NCI-H2081 (cell line): ENCODE measurements around the gene KCNQ5.
A peak's percentile ranks its signal among the peaks of the same experiment; 100 is the strongest.

Experiments used
- DNase-seq, 2 experiments: peaks; one replicate each; lab custom pipeline; 2025; lab: John Stamatoyannopoulos, UW

KCNQ5 gene

DNA sequence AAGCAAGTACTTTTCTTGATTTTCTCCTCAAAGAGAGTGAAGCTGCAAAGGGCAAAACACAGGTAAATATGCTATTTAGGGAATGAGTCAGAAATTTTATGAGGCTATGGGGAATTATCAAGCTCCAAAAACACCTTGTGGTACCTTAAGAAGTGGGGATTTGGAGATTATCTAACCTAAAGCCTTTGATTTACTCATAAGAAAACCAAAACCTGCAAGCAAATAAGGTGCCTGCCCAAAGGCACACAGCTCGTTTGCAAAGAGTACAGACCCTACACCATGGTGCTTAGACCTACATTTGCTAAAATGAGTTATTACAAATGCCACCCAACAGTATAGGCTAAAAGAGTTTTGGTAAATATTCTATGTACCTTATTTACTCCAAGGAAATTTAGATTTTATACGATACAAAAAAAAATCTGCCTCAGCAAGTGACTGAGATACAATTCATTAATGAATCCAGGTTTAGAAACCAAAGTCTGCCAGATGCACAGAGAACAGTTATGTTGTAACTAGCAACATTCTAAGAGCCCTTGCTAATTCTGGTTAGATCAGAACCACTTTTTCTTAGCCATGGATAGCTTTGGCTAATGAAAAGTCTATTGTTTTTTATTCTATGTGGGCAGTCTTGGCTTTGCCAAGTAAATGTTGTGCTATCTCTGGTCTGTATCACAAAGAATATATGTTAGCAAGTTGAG, 501.9 kb downstream of the KCNQ5 start:
- no peak for DNase-seq

DNA sequence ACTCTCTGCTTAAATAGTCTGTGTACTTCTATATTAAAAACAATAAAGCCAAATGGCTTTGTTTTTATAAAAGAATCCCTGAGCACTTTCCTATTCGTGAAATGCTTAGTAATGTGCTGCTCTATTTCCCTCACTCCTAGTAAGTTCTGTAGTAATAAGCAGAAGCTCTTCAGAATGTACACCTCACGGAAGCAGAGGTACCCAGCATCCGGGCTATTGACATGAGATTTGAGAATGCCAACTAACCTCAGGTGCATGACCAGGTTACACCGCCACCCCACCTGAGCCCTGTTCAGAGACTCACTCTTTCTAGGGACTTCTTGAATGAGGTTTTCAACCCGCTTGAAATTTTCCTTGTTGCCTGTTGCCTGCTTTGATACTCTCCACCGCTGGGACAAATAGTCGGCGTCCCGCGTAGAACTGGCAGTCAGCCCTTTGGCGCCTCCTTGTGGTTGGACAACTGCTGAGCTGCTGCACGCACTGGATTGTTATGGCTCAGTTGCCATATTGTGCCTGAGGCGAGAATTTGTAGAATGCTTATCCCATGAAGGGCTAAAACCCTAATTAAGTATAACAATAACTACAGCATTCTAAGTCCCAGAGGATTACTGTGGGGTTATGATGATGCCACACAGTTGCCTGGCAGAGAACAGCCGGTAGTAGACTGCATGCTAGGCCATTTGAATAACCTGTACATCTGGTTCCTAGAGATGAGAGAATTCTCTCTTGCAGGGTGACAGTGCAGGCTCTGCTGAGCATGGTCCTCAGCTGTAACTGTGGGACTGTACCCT, 508.0 kb downstream of the KCNQ5 start:
- DNase-seq, result peak; percentile 87 to 91

DNA sequence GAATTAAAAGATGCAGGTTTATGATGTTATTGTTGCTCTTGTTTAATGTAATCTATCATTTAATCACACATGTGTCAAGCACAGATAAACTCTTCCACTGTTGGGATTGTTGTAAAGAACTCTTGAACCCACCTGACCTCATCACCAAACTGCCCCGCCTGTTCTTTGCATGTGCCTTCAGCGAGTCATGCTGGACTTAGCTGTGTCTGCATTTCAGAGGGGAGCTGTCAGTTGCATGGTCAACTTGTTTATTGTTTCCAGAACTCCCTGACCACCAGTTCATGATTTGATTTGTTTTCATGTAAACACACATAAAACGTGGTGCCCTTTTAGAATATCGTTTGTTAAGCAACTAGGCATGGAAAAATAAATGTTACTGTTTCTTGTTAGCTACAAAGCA, 509.8 kb downstream of the KCNQ5 start:
- no peak for DNase-seq

DNA sequence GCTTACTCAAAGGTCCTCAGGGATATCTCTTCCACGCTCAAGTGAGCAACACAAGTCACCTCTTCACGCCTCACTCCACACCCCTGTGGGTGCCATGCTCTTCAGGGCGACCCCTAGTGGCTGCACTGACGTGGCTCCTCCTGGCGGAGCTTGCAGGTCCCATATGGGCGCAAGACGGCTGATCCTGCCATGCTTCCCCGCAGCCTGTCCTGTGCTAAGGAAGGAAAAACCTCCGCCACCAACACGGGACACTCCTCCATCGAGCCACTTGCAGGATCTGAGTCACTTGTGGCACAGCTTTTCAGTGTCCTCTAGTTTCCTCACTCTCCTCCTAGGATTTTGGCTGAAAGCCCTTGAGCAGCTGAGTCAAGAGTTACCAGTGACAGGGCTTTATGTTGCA, 512.7 kb downstream of the KCNQ5 start:
- DNase-seq, result no peak

DNA sequence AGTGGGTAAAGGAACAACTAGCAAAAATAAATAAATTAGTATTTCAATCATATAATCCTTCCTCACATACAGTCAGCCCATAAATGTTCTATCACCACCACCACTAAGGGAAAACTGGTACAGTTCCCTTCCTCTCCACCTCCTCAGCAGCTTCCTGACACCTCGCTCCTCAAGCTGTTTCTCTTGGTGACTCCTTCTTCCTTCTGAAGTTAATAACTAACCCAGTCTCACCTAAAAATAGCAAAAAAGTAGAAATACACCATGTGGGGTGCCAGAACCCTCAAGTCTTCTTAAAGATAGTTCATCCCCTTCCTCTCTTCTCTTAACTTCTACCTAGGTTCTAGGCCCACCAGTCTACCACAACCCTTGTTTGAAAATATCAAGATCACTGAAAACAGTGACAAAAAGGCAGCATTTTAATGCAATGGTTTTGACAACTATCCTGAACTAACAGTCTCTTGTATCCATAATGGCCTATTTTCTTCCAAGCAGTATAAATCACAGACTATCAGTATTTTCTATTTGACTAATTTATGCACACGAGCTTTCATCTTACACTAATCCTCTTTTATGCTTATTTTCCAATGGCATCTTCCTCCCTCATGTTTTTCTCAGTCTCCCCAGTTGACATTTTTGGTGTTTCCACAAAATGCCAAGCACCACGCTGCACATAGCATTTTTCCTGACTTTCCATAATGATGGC, 518.0 kb downstream of the KCNQ5 start:
- DNase-seq, result no peak

DNA sequence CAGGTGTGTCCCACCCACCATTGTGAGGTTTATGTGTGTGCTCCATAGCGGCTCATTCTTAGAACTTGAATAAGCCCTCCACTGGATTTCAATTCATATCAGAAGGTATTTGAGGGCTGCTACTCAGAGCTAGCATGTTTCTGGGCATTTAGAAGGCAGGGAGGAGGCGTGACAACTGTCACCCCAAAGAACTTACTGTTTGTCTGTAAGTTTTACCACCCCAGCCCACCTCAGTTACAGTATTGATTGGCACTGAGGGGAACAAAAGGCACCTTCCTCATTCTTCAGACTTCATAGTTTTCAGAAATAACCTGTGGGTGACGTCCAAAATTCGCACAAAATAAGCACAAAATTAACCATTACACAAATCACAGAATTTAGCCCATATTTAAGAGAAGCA, 521.7 kb downstream of the KCNQ5 start:
- DNase-seq, result no peak

DNA sequence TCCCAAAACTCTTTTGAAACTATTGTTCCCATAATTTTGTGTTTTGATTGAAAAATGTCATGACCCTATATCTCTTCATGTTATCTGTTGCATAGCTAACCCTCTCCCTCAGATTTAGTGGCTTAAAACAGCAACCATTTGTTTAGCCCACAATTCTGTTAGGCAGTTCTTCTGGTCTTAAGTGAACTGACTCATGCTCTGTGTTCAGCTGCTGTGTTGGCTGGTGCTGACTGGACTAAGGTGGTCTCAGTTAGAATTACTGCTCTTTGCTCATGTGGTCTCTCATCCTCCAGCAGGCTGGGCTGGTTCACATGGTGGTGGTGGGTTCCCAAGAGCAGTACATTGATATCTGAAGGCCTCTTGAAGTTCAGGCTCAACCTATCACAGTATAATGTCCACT, 522.7 kb downstream of the KCNQ5 start:
- DNase-seq, result no peak

DNA sequence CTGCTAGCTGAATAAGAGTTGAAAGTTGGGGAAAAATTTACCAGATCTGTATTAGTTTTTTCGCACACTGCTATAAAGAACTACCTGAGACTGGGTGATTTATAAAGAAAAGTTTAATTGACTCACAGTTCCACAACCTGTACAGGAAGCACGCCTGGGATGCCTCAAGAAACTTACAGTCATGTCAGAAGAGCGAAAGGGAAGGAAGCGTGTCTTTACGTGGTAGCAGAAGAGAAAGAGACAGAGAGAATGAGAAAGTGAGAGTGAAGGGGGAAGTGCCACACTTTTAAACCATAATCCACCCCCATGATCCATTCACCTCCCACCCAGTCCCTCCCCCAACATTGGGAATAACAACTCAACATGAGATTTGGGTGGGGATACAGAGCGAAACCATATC, 523.8 kb downstream of the KCNQ5 start:
- DNase-seq, result no peak

DNA sequence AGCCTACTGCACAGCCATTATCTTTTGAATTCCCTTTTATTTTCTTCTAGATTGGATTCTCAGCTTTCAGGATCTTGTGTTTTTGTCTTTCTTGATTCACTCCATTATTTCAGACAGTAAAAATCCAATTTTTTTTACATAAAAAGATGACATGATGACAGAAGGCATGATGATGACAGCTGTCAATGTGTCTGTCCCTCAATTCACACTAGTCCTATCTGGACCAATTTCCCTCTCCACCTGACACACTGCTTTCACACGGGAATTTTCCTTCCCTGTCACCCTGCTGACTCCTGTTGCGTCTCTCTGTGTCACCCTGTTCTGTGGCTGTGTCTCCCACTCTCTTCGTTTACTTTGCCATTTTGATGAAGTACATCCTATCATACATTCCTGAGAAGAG, 529.9 kb downstream of the KCNQ5 start:
- no peak for DNase-seq

DNA sequence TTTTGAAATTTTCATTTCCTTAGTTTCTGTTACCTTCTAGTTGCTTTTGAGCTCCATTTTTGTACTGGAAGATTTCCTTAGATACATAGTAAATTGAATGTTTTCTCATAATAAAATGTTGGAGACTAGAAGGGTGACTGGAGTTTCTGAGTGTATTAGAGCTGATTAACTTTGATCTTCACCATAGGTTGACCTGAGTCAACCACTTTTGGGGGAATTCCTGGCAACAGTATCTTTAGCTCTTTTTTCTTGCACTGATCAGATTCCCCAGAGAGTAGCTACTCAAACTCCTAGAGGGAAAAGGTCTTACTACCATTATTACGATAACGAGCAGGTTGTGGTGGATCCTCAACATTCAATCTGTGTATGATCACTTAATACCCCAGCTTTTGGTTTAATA, 530.7 kb downstream of the KCNQ5 start:
- no peak for DNase-seq

DNA sequence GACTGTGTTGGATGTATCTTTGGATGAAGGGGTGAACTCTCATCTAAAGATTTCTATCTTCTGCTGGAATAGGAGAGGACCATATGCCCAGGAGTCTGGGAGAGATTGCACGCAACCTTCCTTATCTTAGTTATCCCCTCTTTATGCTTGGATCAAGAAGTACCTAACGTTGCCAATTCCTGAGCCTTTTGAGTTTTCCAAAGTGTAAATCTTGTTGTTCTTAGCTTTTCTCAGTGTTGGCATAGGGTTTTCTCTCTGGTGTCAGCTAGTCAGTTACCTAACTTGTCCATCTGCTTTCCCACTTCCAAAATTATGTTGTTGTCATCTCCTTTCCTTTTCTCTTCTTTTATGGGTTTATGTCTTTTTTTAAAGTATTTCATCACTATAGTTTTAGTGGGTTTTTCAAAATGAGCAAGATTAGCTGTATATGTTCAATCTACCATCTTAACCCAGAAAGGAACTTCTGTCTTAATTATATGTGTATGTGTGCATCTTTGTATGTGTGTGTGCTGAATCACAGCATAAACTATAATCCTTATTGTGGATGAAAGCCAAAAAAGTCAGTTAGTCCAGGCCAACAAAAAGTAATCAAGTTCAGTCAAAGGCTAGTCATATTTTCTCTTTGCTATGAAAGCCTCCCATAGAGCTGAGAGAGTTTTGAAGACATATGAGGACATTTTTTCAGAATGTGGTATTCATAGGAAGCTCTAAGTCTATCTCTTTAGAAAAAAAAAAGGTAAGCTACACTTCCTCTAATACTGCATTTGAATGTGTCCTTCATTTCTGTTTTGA, 531.3 kb downstream of the KCNQ5 start:
- DNase-seq, result no peak

DNA sequence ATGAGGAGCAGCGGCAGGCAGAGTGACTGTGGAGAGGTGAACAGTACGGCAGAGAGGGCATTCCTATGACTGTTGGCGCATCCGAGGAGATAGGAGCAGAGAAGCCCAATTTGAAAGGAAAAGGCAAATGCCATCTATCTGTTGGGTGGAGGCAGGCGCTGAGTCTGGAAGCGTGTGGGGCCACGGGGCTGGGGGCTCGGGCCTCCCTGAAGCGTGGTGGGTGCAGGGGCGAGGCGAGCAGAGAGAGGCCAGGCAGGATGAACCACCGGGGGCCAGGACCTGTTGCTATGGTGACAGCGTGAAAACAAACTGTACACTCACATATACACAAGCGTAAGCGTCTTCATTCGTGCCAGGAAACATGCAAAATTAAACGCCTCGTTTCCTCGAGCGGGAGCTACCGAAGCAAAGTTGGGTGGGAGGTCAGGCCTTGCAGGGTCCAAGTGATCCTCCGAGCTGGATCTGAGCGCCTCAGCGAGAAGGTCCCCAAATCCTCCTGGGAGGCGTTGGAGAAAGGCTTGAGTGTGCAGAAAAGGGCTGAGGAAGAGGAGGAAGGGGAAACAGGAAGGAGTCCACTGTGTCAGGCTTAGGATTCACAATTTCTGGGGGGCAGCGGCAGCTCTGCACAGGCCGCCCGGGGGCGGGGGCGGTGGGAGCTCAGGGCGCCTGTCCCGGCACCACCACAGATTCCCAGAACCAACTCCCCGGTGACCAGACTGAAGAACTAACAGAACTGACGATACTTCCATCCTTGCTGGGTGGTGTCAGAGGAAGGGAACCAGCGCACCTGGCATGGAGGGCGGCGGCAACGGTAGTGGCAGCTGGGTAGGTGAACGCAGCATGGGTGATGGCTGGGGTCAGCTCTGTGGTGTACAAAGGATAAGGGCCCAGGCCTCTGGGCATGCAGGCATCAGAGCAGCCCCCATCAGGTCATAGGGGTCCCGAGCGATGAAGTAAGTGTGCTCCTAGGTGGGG, 535.2 kb downstream of the KCNQ5 start:
- no peak for DNase-seq

DNA sequence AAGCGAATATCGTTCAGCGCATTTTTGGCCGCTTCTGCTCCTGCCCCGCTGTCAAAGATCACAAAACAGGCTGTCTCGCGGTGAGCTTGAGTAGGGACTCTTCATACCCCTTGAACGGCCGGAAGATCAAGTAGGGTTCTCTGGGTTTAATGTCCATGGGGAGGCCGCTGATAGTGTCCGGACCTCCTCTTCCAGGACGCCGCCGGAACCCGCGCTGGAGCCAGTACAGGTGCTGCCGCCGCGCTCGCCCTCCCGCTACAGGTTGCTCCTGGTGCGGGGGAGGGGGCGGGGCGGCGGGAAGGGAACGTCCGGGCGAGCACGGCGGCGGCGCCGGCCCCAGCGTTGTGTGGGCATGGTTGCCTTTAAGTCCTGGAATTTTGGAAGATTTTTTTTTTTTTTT, 536.0 kb downstream of the KCNQ5 start:
- DNase-seq, result no peak

DNA sequence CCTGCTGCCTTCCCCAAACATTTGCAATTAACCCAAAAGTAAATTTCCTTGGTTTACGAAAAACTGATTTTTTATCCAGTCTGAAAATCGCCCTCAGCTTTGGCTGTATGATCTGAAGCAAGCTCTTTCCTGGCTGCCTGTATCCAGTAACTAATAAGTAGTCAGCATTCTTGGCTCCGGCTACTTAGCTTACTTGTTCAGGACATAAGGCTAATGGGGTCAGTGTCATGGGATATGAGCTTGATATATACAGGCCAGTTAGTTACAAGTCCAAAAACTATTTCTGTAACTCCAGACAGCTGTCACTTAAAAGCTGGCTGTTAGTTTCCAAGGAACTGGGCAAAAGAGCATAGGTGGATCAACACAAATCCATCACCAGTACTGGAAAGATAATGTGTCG, 547.2 kb downstream of the KCNQ5 start:
- no peak for DNase-seq

DNA sequence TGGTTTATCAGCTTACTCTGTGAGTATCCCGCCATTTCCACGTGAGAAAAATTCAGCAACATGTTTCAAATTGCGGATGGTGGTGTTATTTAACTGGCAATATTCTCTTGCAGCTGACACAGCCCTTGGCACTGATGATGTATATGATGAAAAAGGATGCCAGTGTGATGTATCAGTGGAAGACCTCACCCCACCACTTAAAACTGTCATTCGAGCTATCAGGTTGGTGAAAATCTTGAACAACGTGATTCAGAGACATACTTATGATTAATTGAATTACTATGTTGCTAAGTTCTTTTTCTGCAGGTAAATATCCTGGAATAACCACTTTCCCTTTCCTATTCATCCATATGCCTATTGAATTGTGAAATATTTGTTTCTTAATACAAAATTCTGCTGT, 547.8 kb downstream of the KCNQ5 start:
- DNase-seq, result no peak

DNA sequence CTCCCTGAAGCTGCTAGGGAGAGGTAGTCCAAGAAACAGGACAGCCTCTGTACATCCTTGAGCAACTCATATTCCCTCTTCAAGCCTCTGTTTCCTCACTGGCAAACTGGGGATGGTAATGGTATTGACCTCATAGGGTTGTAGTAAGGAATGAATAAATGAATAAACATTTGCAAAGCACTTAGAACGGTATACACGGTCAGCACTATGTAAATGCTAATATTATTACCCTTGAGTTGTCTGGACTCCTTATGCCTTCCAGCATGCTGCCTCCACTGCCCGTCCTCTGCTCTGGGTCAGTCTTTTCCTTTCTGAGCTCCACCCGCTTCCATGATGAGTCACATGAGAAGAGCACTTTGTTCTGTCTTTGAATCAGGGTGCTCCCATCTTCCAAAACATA, 552.8 kb downstream of the KCNQ5 start:
- DNase-seq, result no peak

DNA sequence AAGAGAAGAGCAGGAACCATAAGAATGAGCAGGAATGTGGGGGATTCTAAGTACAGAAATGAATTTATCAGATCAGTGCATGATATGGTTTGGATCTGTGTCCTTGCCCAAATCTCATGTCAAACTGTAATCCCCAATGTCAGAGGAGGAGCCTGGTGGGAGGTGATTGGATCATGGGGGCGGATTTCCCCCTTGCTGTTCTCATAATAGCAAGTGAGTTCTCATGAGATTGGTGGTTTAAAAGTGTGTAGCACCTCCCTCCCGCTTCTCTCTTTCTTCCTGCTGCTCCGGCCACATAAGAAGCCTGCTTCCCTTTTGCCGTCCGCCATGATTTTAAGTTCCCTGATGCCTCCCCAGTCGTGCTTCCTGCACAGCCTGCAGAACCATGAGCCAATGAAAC, 554.2 kb downstream of the KCNQ5 start:
- DNase-seq, result no peak

DNA sequence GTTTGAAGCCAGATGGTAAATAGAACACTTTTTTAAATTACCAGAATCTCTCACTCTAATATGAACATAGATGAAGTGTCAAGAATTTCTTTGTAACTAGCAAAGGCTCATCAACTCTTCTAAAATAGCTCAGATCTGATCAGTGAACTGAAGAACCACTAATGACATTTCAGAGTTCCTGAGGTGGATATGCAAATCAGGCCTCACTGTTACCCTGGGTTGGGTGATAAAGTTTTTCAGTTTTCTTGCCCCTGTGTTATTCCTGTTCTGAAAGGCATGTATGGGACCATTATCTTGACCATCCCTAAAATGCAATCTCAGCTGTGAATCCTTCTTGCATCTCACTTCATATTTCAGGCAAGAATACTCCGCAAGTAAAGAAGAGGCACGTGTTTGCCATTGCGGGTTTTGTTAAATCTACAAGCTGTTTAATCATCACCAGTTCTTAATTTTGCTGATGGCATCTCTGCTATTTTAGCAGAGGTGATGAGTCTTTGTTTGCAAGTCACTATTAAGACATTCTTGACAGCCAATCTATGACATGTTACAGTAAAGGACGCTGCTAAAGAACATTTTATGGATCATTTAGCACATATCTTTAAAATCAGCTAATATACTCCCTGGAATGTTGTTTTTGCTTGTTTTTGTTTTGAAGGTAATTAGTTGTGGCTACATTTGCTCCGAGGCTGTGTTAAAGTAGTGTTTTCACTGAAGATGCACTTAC, 555.5 kb downstream of the KCNQ5 start:
- DNase-seq, result no peak

DNA sequence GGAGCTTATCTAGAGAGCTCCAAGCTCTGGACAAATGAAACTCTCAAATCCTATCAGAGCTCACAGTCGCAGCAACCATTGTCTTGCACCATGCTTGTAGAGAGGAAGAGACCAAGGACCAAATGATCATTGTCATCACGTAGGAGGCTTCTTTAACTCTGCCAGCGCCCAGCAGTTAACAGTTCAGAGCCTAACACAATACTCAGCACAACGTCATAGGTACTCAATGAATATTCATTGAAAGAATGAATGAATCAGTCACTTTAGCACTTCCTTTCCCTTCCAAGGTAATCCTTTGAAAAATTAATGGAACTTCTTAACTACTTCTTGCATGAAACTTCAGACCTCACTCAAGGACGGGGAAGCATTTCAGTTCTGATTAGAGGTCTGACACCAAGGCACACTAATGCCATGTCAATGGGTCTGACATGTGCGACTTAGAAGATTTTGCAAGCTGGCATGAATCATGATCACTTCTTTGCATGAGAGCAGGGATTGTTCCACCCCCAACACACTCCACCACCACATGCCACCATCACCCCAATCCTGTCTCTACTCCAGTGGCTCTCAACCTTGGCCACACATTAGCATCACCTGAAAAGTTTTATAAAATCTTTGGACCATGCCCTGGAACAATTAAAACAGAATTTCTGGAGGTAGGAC, 558.3 kb downstream of the KCNQ5 start:
- no peak for DNase-seq
